Measurements from ENCODE around the gene SMTN. TPM values are rescaled to one million over a fixed set of nuclear protein-coding genes. Genes with fewer than 3 reads are reported as not detected.

SMTN gene
- total and polyA plus RNA-seq, 9 of the 15 experiments (the other 6 are each of a cell fraction or from before 2014, with no cell fraction given), result 2.5 to 41.1 (median 16.1) TPM

- DNase-seq (ENCODE audit: extremely low read depth in 1 of 4, low spot score in 3 of 4) (no peak), ATAC-seq (no peak), FAIRE-seq (no peak)
- Histone ChIP-seq H3K9me1 (ENCODE audit: control insufficient read depth, insufficient read depth, low read length) (no peaks in the 10 kb centered on the region), H3K9me3 (replicated peaks; ENCODE audit: control insufficient read depth, insufficient read depth, low read depth, low read length) (no peaks in the 10 kb centered on the region), H3K4me2 (ENCODE audit: insufficient read depth, low read length) (no peak overlapping the region), H3K27me3 (ENCODE audit: control insufficient read depth in 2 of 2, insufficient read depth in 2 of 2, low read length in 2 of 2) (no peaks in the 10 kb centered on the region), H2AFZ (ENCODE audit: low read depth, low read length) (no peak overlapping the region), H3K79me2 (ENCODE audit: control insufficient read depth, insufficient read depth, low read length) (no peaks in the 10 kb centered on the region), H3K4me1 (replicated peaks in 1 of 2; ENCODE audit: control insufficient read depth in 2 of 2, insufficient read depth in 2 of 2, low read length in 2 of 2) (peaks cover 4 to 13% of the 10 kb centered on the region in 2 experiments; a peak in 4 of 5 replicates), H3K36me3 (ENCODE audit: control insufficient read depth, insufficient read depth, low read length) (no peaks in the 10 kb centered on the region), H3K9ac (ENCODE audit: insufficient read depth in 1 of 2, low read depth in 2 of 2, low read length in 2 of 2) (no peak overlapping the region), H3K4me3 (no peak overlapping the region), H4K20me1 (replicated peaks; ENCODE audit: control insufficient read depth, insufficient read depth, low read length) (no peaks in the 10 kb centered on the region), H3K27ac (ENCODE audit: extremely low read depth, low read depth, low read length) (no peak overlapping the region)
- WGBS (ENCODE audit: insufficient coverage, low coverage, missing lambda C conversion rate), result 39% methylated on average over 9 of the region's 9 CpGs
- in situ Hi-C loops (cut with MboI), result no loop called here
- BruUV-seq (replicated peaks), result no TSS peak
- ChIA-PET CTCF (ENCODE audit: low intra/inter-chr PET ratio) (no interaction called here), POLR2A (interaction anchor here (0.6 to 1.6 kb wide), 6 partner anchors 10 to 211 kb away, joined by 3 read pairs; no protein-coding TSS in a partner anchor)
- no peak for TF ChIP-seq RFX1 (IDR thresholded peaks at IDR 0.05)
- no peak for TF ChIP-seq ZBTB1 (CRISPR knock-in tag; IDR thresholded peaks at IDR 0.05; ENCODE audit: borderline replicate concordance, low read depth)
- TF ChIP-seq POLR2AphosphoS2 (IDR thresholded peaks at IDR 0.05; ENCODE audit: low read length), result no peak
- no peak for TF ChIP-seq BHLHE40 (IDR thresholded peaks at IDR 0.05; ENCODE audit: low read length)
- no peak for TF ChIP-seq XRCC5 (IDR thresholded peaks at IDR 0.05; ENCODE audit: low read depth, low read length)
- intact Hi-C loops (cut with micrococcal nuclease), result no loop called here
These were observed 55.0 kb downstream of the SMTN start for GRCh38 chr22:31136155-31136554.

DNA sequence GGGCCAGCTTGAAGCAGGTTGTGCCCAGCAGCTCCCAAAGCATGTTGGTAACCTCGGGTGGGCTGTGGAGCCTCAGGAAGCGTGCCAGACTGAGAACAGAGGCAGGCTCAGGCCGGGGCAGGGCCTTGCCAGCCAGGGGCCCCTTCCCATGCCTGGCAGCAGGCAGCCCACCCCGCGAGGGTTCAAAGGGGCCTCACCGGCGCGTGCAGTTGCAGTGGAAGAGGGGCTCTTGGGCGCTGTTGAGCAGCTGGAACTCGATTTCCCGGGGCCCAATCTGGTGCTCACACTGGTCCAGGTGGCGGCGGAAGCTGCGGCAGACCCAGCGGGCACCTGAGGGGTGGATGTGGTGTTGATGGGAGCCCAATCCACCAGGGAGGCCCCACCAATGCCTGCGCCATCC lies 55.6 kb downstream of the SMTN start:
- CTCF ChIA-PET (ENCODE audit: low intra/inter-chr PET ratio), result no interaction called here

More for the DNA sequence above, 55.6 kb downstream of the SMTN start:
- Histone ChIP-seq H3K9me1 (ENCODE audit: control insufficient read depth, insufficient read depth, low read length) (no peaks in the 10 kb centered on the region), H3K4me3 (no peak overlapping the region), H3K79me2 (ENCODE audit: control insufficient read depth, insufficient read depth, low read length) (no peaks in the 10 kb centered on the region), H3K9ac (ENCODE audit: insufficient read depth in 1 of 2, low read depth in 2 of 2, low read length in 2 of 2) (no peak overlapping the region; a peak in 1 of 4 replicates), H3K36me3 (ENCODE audit: control insufficient read depth, insufficient read depth, low read length) (no peaks in the 10 kb centered on the region), H3K9me3 (replicated peaks; ENCODE audit: control insufficient read depth, insufficient read depth, low read depth, low read length) (no peaks in the 10 kb centered on the region), H3K27me3 (ENCODE audit: control insufficient read depth in 2 of 2, insufficient read depth in 2 of 2, low read length in 2 of 2) (no peaks in the 10 kb centered on the region), H4K20me1 (replicated peaks; ENCODE audit: control insufficient read depth, insufficient read depth, low read length) (no peaks in the 10 kb centered on the region), H2AFZ (ENCODE audit: low read depth, low read length) (no peak overlapping the region), H3K4me2 (ENCODE audit: insufficient read depth, low read length) (no peak overlapping the region), H3K27ac (ENCODE audit: extremely low read depth, low read depth, low read length) (no peak overlapping the region), H3K4me1 (replicated peaks in 1 of 2; ENCODE audit: control insufficient read depth in 2 of 2, insufficient read depth in 2 of 2, low read length in 2 of 2) (peaks cover 1 to 13% of the 10 kb centered on the region in 2 experiments; a peak in 4 of 5 replicates)
- no peak for TF ChIP-seq SIX5 (IDR thresholded peaks at IDR 0.05; ENCODE audit: borderline replicate concordance in 1 of 2, insufficient read depth in 1 of 2, low read depth in 1 of 2, low read length in 2 of 2)
- TF ChIP-seq ZNF444 (CRISPR knock-in tag; IDR thresholded peaks at IDR 0.05), result no peak
- TF ChIP-seq NCOA4 (IDR thresholded peaks at IDR 0.05; ENCODE audit: partially characterized antibody), result no peak
- TF ChIP-seq, protein P1, sequence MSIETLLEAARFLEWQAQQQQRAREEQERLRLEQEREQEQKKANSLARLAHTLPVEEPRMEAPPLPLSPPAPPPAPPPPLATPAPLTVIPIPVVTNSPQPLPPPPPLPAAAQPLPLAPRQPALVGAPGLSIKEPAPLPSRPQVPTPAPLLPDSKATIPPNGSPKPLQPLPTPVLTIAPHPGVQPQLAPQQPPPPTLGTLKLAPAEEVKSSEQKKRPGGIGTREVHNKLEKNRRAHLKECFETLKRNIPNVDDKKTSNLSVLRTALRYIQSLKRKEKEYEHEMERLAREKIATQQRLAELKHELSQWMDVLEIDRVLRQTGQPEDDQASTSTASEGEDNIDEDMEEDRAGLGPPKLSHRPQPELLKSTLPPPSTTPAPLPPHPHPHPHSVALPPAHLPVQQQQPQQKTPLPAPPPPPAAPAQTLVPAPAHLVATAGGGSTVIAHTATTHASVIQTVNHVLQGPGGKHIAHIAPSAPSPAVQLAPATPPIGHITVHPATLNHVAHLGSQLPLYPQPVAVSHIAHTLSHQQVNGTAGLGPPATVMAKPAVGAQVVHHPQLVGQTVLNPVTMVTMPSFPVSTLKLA (conservative IDR thresholded peaks at IDR 0.05), result no peak
- no peak for TF ChIP-seq ZNF778 (CRISPR knock-in tag; IDR thresholded peaks at IDR 0.05)
- FAIRE-seq (no peak), DNase-seq (ENCODE audit: extremely low read depth in 1 of 4, low spot score in 3 of 4) (no peak), ATAC-seq (no peak)
- no TSS peak for BruUV-seq (replicated peaks)
- POLR2A ChIA-PET, result interaction anchor here (0.6 to 1.6 kb wide), 4 partner anchors 11 to 100 kb away, joined by 3 read pairs; no protein-coding TSS in a partner anchor
- intact Hi-C loops (cut with micrococcal nuclease), result no loop called here
- 51% methylated on average over 10 of the region's 16 CpGs for WGBS (ENCODE audit: insufficient coverage, low coverage, missing lambda C conversion rate)
- in situ Hi-C loops (cut with MboI), result no loop called here

All from K562 (cell line).